Activated CD8-positive, alpha-beta memory T cell treated with anti-CD3 and anti-CD28 coated beads, Interleukin-2, amount 50 U/mL, for 24 hours (primary cell): ENCODE results near the gene ADGRG1.
"Not testable (repeated sequence)": the region's sequence is repeated elsewhere in the genome, so short reads cannot be mapped to it uniquely, and the experiment has no call there.

Experiments used
- DNase-seq: peaks from one replicate; pipeline ENCODE4 v3.0.0-alpha.2; 2020; ENCODE audit errors: extremely low read depth

ADGRG1 gene

GRCh38 chr16:57628008-57628781 lies at the start of gene ADGRG1:
Gene ADGRG1, plus strand, starts transcription at chr16:57628630. Its CDS starts 21,658 bp downstream, at chr16:57650288.
- no peak for DNase-seq

- no peak for DNase-seq
Observed at GRCh38 chr16:57579361-57579665, 49.1 kb upstream of the ADGRG1 start.

- no peak for DNase-seq
Observed at GRCh38 chr16:57585051-57585687, 43.3 kb upstream of the ADGRG1 start.

- no peak for DNase-seq
Observed at GRCh38 chr16:57588831-57589230, 39.6 kb upstream of the ADGRG1 start.

GRCh38 chr16:57589374-57589773 lies 39.1 kb upstream of the ADGRG1 start:
- DNase-seq = no peak

- DNase-seq = no peak
Observed at GRCh38 chr16:57590654-57591085, 37.8 kb upstream of the ADGRG1 start.

- no peak for DNase-seq
Observed at GRCh38 chr16:57591086-57591869, 37.2 kb upstream of the ADGRG1 start.

GRCh38 chr16:57591870-57592485 lies 36.5 kb upstream of the ADGRG1 start:
- no peak for DNase-seq

- no peak for DNase-seq
Observed at GRCh38 chr16:57592591-57593003, 35.8 kb upstream of the ADGRG1 start.

GRCh38 chr16:57593021-57593420 lies 35.4 kb upstream of the ADGRG1 start:
- no peak for DNase-seq

- no peak for DNase-seq
Observed at GRCh38 chr16:57593990-57594389, 34.4 kb upstream of the ADGRG1 start.

- no peak for DNase-seq
Observed at GRCh38 chr16:57594531-57595031, 33.8 kb upstream of the ADGRG1 start.

GRCh38 chr16:57596234-57596633 lies 32.2 kb upstream of the ADGRG1 start:
- DNase-seq = not testable (repeated sequence)

- no peak for DNase-seq
Observed at GRCh38 chr16:57598437-57598836, 30.0 kb upstream of the ADGRG1 start.

GRCh38 chr16:57600048-57600835 lies 28.2 kb upstream of the ADGRG1 start:
- DNase-seq = no peak

GRCh38 chr16:57600952-57601580 lies 27.4 kb upstream of the ADGRG1 start:
- DNase-seq = no peak

- DNase-seq = no peak
Observed at GRCh38 chr16:57601801-57602478, 26.5 kb upstream of the ADGRG1 start.

- DNase-seq = no peak
Observed at GRCh38 chr16:57603115-57604024, 25.1 kb upstream of the ADGRG1 start.

- no peak for DNase-seq
Observed at GRCh38 chr16:57604177-57604576, 24.3 kb upstream of the ADGRG1 start.
